CD4-positive, alpha-beta T cell treated with Interleukin-10 for 1 hour (primary cell): Measurements from ENCODE around the gene PAGE1.
"Not testable (repeated sequence)": the region's sequence is repeated elsewhere in the genome, so short reads cannot be mapped to it uniquely, and the experiment has no call there.

Source experiments
- DNase-seq: peaks from one replicate; pipeline ENCODE4 v3.0.0-alpha.2; 2020

The PAGE1 gene

GRCh38 chrX:49695276-49696180 lies at the start of gene PAGE1:
Gene PAGE1, minus strand, starts transcription at chrX:49695984. Its CDS starts 1,214 bp downstream, at chrX:49694770.
- DNase-seq, result no peak

- not testable (repeated sequence) for DNase-seq
Observed at GRCh38 chrX:49741501-49741900, 45.7 kb upstream of the PAGE1 start.

GRCh38 chrX:49727847-49728246 lies 32.1 kb upstream of the PAGE1 start:
- no peak for DNase-seq

GRCh38 chrX:49726966-49727365 lies 31.2 kb upstream of the PAGE1 start:
- no peak for DNase-seq

- DNase-seq, result no peak
Observed at GRCh38 chrX:49725923-49726904, 30.4 kb upstream of the PAGE1 start.

GRCh38 chrX:49725401-49725800 lies 29.6 kb upstream of the PAGE1 start:
- no peak for DNase-seq

GRCh38 chrX:49720106-49720505 lies 24.3 kb upstream of the PAGE1 start:
- not testable (repeated sequence) for DNase-seq

GRCh38 chrX:49712577-49712976 lies 16.8 kb upstream of the PAGE1 start:
- DNase-seq, result no peak

GRCh38 chrX:49710744-49711319 lies 15.0 kb upstream of the PAGE1 start:
- no peak for DNase-seq

GRCh38 chrX:49704691-49705404 lies 9.1 kb upstream of the PAGE1 start:
- DNase-seq, result no peak

GRCh38 chrX:49701933-49702332 lies 6.1 kb upstream of the PAGE1 start:
- no peak for DNase-seq

- no peak for DNase-seq
Observed at GRCh38 chrX:49701323-49701722, 5.5 kb upstream of the PAGE1 start.

- DNase-seq, result no peak
Observed at GRCh38 chrX:49675075-49675719, 20.6 kb downstream of the PAGE1 start.

- DNase-seq, result no peak
Observed at GRCh38 chrX:49673394-49673793, 22.4 kb downstream of the PAGE1 start.

- no peak for DNase-seq
Observed at GRCh38 chrX:49664824-49665223, 31.0 kb downstream of the PAGE1 start.

- DNase-seq, result no peak
Observed at GRCh38 chrX:49661881-49662280, 33.9 kb downstream of the PAGE1 start.

- no peak for DNase-seq
Observed at GRCh38 chrX:49659771-49660170, 36.0 kb downstream of the PAGE1 start.

- DNase-seq, result no peak
Observed at GRCh38 chrX:49656533-49656932, 39.3 kb downstream of the PAGE1 start.

- DNase-seq, result no peak
Observed at GRCh38 chrX:49644991-49645637, 50.7 kb downstream of the PAGE1 start.
